ENCODE data around the gene PICK1.

DNA sequence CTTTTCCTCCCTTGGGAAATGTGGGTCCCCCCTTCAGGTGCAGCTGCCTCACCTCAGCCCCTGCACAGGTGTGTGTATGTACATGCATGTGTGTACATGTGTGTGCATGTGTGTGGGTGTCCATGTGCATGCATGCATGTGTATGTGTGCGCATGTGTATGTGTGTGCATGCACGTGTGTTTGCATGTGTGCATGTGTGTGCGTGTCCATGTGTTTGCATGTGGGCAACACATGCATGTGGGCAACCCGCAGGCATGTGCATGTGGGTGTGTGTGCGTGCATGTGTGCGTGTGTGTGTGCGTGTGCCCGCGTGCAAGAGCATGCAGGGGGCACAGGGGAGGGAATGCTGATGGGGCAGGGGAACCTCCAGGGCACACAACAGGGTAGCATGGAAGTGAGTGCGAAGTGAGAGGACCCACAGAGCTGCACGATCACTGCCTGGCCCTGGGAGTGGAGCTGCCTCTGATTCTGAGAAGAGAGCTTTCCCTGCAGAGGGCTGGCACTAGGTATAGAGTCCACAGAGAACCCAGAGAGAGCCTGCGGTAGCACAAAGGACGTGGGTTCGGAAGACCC, 67.9 kb downstream of the PICK1 start:
- TF ChIP-seq POLR2AphosphoS5 (IDR thresholded peaks at IDR 0.05; ENCODE audit: low read depth, low read length) (no peak), POLR2A (IDR thresholded peaks at IDR 0.05; ENCODE audit: low read depth, low read length) (no peak), POU2F2 (IDR thresholded peaks at IDR 0.05; ENCODE audit: low read depth, low read length) (no peak), TAF1 (IDR thresholded peaks at IDR 0.05; ENCODE audit: low read depth, low read length) (no peak)
